ENCODE data around the gene C1orf53. TPM values are rescaled to one million over a fixed set of nuclear protein-coding genes. Genes with fewer than 3 reads are reported as not detected.
"Not testable (repeated sequence)": the region's sequence is repeated elsewhere in the genome, so short reads cannot be mapped to it uniquely, and the experiment has no call there.

The C1orf53 gene
- total RNA-seq, 1 donor from 2014 or later, result 1.2 TPM

DNA sequence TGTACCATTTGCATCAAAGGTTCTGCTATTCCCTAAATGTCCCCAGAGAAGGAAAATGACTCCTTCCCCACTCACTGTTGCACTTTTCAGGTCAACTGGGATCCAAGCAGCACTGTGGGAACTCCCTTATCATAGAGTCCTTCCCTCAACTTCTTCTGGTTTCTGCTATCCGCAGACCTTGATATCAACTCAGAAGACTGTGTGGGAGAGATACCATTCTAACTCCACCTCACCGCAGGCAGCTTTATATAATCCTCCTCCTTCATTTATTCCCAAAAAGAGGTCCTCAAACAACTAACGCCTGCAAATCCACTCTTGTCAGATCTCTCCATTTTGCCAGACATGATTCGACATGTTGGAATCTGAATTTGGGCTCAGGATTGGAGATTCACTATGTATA, 42.1 kb downstream of the C1orf53 start:
- Mint-ChIP-seq H3K9me3 (no peaks in the 10 kb centered on the region), H3K27me3 (peaks cover 24% of the 10 kb centered on the region), H3K27ac (no peak overlapping the region), H3K4me1 (no peaks in the 10 kb centered on the region), H3K36me3 (ENCODE audit: low read depth) (no peaks in the 10 kb centered on the region), H3K4me3 (no peak overlapping the region)
- intact Hi-C loops (cut with micrococcal nuclease), result no loop called here
- DNase-seq (no peak), ATAC-seq (ENCODE audit: low read depth) (no peak)
- ChIA-PET POLR2A (no interaction called here), CTCF (no interaction called here)
- TF ChIP-seq, protein P1, sequence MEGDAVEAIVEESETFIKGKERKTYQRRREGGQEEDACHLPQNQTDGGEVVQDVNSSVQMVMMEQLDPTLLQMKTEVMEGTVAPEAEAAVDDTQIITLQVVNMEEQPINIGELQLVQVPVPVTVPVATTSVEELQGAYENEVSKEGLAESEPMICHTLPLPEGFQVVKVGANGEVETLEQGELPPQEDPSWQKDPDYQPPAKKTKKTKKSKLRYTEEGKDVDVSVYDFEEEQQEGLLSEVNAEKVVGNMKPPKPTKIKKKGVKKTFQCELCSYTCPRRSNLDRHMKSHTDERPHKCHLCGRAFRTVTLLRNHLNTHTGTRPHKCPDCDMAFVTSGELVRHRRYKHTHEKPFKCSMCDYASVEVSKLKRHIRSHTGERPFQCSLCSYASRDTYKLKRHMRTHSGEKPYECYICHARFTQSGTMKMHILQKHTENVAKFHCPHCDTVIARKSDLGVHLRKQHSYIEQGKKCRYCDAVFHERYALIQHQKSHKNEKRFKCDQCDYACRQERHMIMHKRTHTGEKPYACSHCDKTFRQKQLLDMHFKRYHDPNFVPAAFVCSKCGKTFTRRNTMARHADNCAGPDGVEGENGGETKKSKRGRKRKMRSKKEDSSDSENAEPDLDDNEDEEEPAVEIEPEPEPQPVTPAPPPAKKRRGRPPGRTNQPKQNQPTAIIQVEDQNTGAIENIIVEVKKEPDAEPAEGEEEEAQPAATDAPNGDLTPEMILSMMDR (IDR thresholded peaks at IDR 0.05), result no peak

DNA sequence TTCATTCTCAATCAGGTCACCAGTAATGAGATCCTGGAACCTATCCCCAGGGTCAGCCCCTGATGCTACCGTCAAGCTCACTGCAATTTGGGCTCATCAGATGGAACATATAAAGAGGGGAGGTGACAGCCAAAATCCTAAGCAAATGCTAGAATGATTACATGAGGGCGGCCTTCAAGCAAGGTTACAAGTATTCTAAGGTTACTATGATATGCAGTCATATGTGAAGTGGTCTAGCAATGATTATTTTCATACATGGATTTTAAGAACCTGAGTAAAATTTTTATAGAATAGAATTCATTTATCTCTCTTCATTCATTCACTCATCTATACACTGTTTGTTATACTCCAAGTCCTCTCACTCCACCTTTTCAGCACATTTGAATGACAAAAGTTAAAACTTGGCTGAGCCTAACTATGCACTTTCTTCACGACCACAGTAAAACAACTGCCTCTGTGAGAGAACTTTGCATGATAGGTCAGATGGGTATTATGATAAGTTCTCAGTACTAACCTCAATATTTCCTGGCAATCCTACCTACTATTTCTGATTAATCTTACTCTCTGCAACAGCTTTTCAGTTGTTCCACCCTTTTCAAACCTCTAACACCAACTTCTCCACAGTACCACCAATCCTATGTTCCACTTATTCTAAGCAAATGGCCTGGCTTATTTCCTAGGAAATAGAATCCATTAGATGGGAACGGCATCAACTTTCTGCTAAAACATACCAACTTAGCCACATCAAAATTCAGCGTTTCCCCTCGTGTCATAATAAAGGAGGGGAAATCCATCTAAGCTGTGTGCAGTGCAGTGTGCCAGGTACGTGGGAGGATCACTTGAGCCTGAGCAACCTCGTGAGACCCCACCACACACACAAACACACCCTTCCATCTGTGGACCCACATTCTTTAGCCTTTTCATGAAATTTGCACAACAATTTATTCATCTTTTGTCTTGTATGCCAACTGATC, 46.8 kb downstream of the C1orf53 start:
- ChIA-PET CTCF (no interaction called here), POLR2A (no interaction called here)
- DNase-seq (no peak), ATAC-seq (ENCODE audit: low read depth) (no peak)
- Mint-ChIP-seq H3K36me3 (ENCODE audit: low read depth) (no peaks in the 10 kb centered on the region), H3K4me1 (no peaks in the 10 kb centered on the region), H3K9me3 (no peaks in the 10 kb centered on the region), H3K4me3 (no peak overlapping the region), H3K27me3 (peaks cover 12% of the 10 kb centered on the region), H3K27ac (no peak overlapping the region)
- TF ChIP-seq, protein P1 (IDR thresholded peaks at IDR 0.05), result no peak
- intact Hi-C loops (cut with micrococcal nuclease), result no loop called here

DNA sequence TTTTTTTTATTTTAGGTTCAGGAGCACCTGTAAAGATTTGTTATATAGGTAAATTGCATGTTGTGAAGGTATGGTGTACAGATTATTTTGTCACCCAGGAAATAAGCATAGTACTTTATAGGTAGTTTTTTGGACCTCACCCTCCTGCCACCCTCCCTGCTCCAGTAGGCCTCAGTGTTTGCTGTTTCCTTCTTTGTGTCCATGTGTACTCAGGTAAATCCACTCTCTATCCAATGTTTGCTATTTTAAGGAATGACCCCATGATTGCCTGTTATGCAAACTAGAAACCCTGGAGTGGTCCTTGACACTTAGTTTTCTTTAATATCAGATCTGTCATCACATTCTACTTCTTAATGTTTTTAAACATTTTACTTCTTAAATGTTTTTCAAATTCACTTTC, 48.7 kb downstream of the C1orf53 start:
- ChIA-PET POLR2A (no interaction called here), CTCF (no interaction called here)
- ATAC-seq (ENCODE audit: low read depth), result no peak
- Mint-ChIP-seq H3K27me3 (no peaks in the 10 kb centered on the region), H3K36me3 (ENCODE audit: low read depth) (no peaks in the 10 kb centered on the region), H3K9me3 (no peaks in the 10 kb centered on the region), H3K27ac (no peak overlapping the region), H3K4me1 (no peaks in the 10 kb centered on the region), H3K4me3 (no peak overlapping the region)
- TF ChIP-seq, protein P1 (IDR thresholded peaks at IDR 0.05), result no peak
- intact Hi-C loops (cut with micrococcal nuclease), result no loop called here
- DNase-seq, result no peak

DNA sequence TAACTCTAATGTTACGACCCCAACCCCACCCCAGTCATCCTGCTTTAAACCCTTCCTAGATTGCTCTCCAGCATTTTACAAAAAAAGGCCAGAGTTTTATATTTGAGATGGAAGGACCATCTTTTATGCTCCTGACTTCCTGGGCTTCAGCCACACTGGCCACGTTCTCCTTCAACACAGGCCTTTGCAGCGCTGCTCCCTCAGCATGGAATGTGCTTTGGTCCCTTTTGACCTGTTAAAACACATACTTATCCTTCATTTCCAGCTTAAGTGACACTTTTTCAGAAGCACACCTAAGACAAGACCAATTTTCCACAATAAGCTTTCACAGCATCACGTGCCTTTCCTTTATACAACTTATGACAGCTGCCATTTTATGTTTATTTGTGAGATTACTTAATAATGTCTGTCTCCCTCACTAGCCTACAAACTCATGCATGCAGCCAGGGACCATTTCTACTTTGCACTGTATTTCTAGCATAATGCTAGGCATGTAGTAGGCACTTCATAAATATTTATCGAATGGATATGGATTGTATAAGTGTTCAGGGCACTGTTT, 49.3 kb downstream of the C1orf53 start:
- Mint-ChIP-seq H3K27me3 (no peaks in the 10 kb centered on the region), H3K4me3 (no peak overlapping the region), H3K27ac (no peak overlapping the region), H3K9me3 (no peaks in the 10 kb centered on the region), H3K36me3 (ENCODE audit: low read depth) (no peaks in the 10 kb centered on the region), H3K4me1 (no peaks in the 10 kb centered on the region)
- TF ChIP-seq, protein P1 (IDR thresholded peaks at IDR 0.05), result no peak
- ATAC-seq (ENCODE audit: low read depth), result no peak
- ChIA-PET CTCF (no interaction called here), POLR2A (no interaction called here)
- no peak for DNase-seq
- intact Hi-C loops (cut with micrococcal nuclease), result no loop called here

DNA sequence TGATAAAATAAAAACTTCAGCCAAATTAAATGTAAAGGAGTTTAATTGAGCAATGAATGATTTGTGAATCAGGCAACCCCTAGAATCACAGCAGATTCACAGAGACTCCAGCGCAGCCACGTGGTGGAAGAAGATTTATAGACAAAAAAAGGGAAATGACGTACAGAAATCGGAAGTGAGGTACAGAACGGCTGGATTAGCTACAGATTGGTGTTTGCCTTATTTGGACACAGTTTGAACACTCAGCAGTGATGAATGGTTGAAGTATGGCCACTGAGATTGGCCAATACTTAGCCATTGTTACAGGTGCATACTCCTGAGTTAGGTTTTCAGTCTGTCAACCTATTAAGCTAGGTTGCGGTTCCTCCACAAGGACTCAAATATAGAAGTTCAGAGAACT, 51.0 kb downstream of the C1orf53 start:
- H3K9me3 Mint-ChIP-seq, H3K27ac Mint-ChIP-seq: not testable (repeated sequence)

More for the DNA sequence above, 51.0 kb downstream of the C1orf53 start:
- CTCF ChIA-PET, result interaction anchor here (0.5 kb wide), 1 partner anchor 1834 kb away, joined by 5 read pairs; no protein-coding TSS in a partner anchor
- H3K4me3 Mint-ChIP-seq; H3K4me1 Mint-ChIP-seq; intact Hi-C loops (cut with micrococcal nuclease); DNase-seq; H3K36me3 Mint-ChIP-seq (ENCODE audit: low read depth); POLR2A ChIA-PET; ATAC-seq (ENCODE audit: low read depth); H3K27me3 Mint-ChIP-seq: not testable (repeated sequence)
